Adipocyte (in vitro differentiated cells): ENCODE measurements around the gene DMBX1.

Source experiments
- DNase-seq: peaks from one replicate; pipeline ENCODE4 v3.0.0-alpha.2; 2015; ENCODE audit warnings: low read depth
- H3K27me3 ChIP-seq: replicated peaks from 2 replicates; pipeline ENCODE4 v1.7.0; 2013; ENCODE audit warnings: mild to moderate bottlenecking, low read length, moderate library complexity; ENCODE audit not compliant: control insufficient read depth, insufficient read depth
- H3K36me3 ChIP-seq: 2 replicates; pipeline ENCODE4 v1.7.0; 2013; ENCODE audit warnings: low read length, mild to moderate bottlenecking, moderate library complexity; ENCODE audit not compliant: control insufficient read depth, insufficient read depth, severe bottlenecking
- H3K4me1 ChIP-seq: 2 replicates; pipeline ENCODE4 v1.7.0; 2013; ENCODE audit warnings: mild to moderate bottlenecking, low read length, moderate library complexity; ENCODE audit not compliant: control insufficient read depth, insufficient read depth
- H3K4me3 ChIP-seq: 2 replicates; pipeline ENCODE4 v1.7.0; 2013; ENCODE audit warnings: mild to moderate bottlenecking, low read length, moderate library complexity
- H3K9ac ChIP-seq: 2 replicates; pipeline ENCODE4 v1.7.0; 2013; ENCODE audit warnings: mild to moderate bottlenecking, low read length, moderate library complexity
- H3K9me3 ChIP-seq: 2 replicates; pipeline ENCODE4 v1.7.0; 2013; ENCODE audit warnings: mild to moderate bottlenecking, low read length, moderate library complexity; ENCODE audit not compliant: control insufficient read depth

The DMBX1 gene

GRCh38 chr1:46450160-46450517 lies 39.5 kb upstream of the DMBX1 start:
- H3K36me3 ChIP-seq = no peaks in the 10 kb centered on the region
- H3K4me1 ChIP-seq = no peaks in the 10 kb centered on the region
- DNase-seq = no peak
- peaks cover 95% of the 10 kb centered on the region for H3K27me3 ChIP-seq
- H3K4me3 ChIP-seq = no peak overlapping the region
- H3K9ac ChIP-seq = no peak overlapping the region
- no peaks in the 10 kb centered on the region for H3K9me3 ChIP-seq

DNA sequence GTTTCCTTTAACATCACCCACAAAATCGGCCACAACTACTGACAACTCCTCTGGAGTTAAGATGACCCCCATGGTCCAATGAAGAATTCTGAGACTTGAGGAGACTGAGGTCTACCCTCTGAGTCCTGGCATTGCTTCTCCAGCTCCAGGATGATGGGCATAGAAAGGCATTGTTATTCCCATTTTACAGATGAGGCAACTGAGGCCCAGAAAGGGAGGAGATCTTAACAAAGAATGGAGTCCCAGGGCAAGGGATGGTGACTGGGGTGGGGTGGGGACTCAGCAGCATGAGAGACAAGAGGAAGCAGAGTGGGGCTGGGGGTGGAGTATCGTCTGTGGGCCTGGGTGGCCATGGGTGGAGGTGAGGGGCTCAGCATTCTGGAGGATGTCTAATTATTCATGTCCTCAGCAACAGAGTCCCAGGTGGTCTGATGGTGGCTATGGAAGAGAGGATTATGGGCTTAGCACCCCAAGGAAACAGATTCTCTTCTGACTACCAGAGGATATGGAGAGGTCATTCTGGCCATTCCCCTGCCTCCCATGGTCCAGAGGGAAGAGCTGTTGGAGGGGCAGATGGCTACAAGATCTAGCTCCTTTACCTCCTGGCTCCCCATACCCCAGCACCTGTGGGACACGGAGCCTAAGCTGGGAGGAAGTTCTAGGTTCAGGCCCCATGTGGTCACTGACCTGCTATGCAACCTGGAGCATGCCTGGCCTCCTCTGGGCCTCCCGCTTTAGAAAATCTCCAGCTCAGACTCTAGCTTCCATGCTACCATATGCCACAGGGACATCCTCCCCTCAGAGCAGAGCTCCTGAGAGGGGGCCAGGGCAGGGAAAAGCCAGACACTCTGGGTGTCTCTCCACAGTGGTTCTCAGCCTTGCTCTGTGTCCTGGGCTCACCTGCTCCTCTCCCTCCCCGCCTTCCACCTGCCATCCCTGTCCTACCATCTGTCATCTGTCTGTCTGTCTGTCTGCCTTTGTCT lies 37.4 kb upstream of the DMBX1 start:
- DNase-seq = no peak
- peaks cover 86% of the 10 kb centered on the region for H3K27me3 ChIP-seq
- H3K4me3 ChIP-seq = no peak overlapping the region
- H3K9me3 ChIP-seq = no peaks in the 10 kb centered on the region
- no peak overlapping the region for H3K9ac ChIP-seq
- H3K36me3 ChIP-seq = no peaks in the 10 kb centered on the region
- H3K4me1 ChIP-seq = no peaks in the 10 kb centered on the region

DNA sequence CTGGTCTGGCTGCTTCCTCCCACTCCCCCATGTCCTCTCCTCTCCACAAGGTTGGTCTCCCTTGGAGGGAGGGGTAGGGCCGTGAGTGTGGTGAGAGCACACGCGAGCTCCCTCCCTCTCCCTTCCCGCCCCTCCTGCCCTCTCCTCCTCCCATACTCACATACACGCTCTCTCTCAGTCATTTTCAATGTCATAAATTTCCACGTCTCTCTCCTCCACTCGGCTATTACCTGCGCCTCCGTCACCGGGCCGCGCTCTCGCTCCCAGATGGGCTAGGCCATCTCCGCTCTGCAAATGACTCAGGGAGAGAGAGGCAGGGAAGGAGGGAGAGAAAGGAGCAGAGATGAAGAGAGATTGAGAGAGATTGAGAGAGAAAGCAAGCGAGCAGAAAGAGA lies 36.7 kb upstream of the DMBX1 start:
- no peak overlapping the region for H3K4me3 ChIP-seq
- H3K4me1 ChIP-seq = no peaks in the 10 kb centered on the region
- no peaks in the 10 kb centered on the region for H3K9me3 ChIP-seq
- H3K9ac ChIP-seq = no peak overlapping the region
- peaks cover 85% of the 10 kb centered on the region for H3K27me3 ChIP-seq
- no peaks in the 10 kb centered on the region for H3K36me3 ChIP-seq
- no peak for DNase-seq

- Histone ChIP-seq H3K36me3 (no peaks in the 10 kb centered on the region), H3K4me1 (no peaks in the 10 kb centered on the region), H3K9me3 (no peaks in the 10 kb centered on the region), H3K27me3 (peaks cover 86% of the 10 kb centered on the region), H3K4me3 (no peak overlapping the region), H3K9ac (no peak overlapping the region)
- DNase-seq = no peak
Observed at GRCh38 chr1:46453449-46453848, 36.2 kb upstream of the DMBX1 start.

DNA sequence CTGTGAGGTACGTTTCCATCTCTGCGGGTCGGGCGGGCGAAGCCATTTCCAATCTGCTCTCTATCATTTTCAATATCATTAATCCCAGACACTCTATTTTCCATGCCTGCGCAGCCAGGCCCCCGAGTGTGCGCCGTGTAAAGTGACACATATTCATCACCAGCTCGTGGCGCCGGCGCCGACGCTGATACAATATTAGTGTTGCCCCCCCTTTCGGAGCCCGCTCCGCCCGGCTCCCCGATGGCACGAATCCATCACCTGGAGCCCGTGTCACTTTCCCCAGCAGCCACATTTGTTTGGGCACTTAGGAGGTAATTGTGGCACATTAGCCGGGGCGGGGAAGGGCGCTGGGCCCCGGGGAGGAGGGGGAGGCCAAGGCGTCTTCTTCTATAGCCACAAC lies 33.7 kb upstream of the DMBX1 start:
- H3K36me3 ChIP-seq = no peaks in the 10 kb centered on the region
- H3K27me3 ChIP-seq = peaks cover 86% of the 10 kb centered on the region
- H3K9ac ChIP-seq = no peak overlapping the region
- no peaks in the 10 kb centered on the region for H3K9me3 ChIP-seq
- H3K4me1 ChIP-seq = no peaks in the 10 kb centered on the region
- DNase-seq = no peak
- no peak overlapping the region for H3K4me3 ChIP-seq

DNA sequence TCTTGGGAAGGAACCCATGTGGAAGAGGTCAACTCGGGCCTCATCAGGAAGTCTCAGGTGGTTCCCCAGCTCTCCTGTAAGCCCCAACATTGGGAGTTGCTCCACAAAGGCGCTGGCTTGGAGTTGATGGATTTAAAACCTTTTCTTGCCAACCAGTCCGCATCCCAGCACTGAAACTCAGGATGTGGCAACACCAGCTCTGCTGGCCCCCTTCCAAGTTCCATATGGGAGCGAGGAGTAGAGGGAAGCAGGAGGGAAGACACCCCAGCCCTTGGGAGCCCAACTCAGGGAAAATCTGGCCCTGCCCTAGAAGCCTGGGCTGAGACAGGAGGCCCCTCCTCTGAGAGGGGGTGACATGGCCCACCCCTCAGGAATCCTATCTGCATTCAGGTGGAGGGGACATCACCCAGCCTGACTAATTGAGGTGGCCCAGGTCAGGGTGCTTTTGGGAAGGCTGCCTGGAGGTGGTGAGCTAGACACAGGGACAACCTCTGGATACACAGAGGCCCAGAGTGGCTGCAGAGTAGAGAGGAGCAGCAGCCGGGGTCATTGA lies 33.1 kb upstream of the DMBX1 start:
- H3K4me1 ChIP-seq = no peaks in the 10 kb centered on the region
- H3K9ac ChIP-seq = no peak overlapping the region
- H3K36me3 ChIP-seq = no peaks in the 10 kb centered on the region
- H3K4me3 ChIP-seq = no peak overlapping the region
- DNase-seq = no peak
- no peaks in the 10 kb centered on the region for H3K9me3 ChIP-seq
- peaks cover 85% of the 10 kb centered on the region for H3K27me3 ChIP-seq

DNA sequence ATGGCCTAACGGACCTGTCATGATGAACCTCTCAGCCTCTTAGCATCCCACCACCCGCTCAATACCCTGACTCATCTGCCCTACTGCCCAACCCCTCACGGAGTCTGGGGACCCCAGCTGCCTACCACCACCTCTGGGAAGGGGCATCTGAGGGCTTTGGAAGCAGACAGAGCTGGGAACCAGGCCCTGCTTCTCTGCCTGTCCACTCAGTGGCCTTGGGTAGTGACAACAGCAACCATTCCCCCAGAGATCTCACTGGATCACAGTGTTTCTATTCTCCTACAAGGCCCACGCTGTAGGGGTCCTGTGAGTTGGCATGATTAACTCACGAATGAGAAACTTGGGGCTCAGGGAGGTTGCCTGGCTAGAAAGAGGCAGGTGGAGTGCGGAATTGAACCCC lies 32.5 kb upstream of the DMBX1 start:
- Histone ChIP-seq H3K9me3 (no peaks in the 10 kb centered on the region), H3K9ac (no peak overlapping the region), H3K36me3 (no peaks in the 10 kb centered on the region), H3K4me3 (no peak overlapping the region), H3K27me3 (peaks cover 85% of the 10 kb centered on the region), H3K4me1 (no peaks in the 10 kb centered on the region)
- no peak for DNase-seq

GRCh38 chr1:46458190-46458589 lies 31.4 kb upstream of the DMBX1 start:
- peaks cover 81% of the 10 kb centered on the region for H3K27me3 ChIP-seq
- no peak overlapping the region for H3K4me3 ChIP-seq
- no peak for DNase-seq
- H3K36me3 ChIP-seq = no peaks in the 10 kb centered on the region
- H3K4me1 ChIP-seq = no peaks in the 10 kb centered on the region
- H3K9me3 ChIP-seq = no peaks in the 10 kb centered on the region
- no peak overlapping the region for H3K9ac ChIP-seq

- Histone ChIP-seq H3K4me3 (no peak overlapping the region), H3K4me1 (no peaks in the 10 kb centered on the region)
Observed at GRCh38 chr1:46458846-46459245, 30.8 kb upstream of the DMBX1 start.

GRCh38 chr1:46459315-46459714 lies 30.3 kb upstream of the DMBX1 start:
- Histone ChIP-seq H3K27me3 (peaks cover 77% of the 10 kb centered on the region), H3K4me3 (no peak overlapping the region), H3K9me3 (no peaks in the 10 kb centered on the region), H3K9ac (no peak overlapping the region), H3K4me1 (no peaks in the 10 kb centered on the region), H3K36me3 (no peaks in the 10 kb centered on the region)
- DNase-seq = no peak

More at GRCh38 chr1:46458846-46459245, 30.8 kb upstream of the DMBX1 start:
- Histone ChIP-seq H3K27me3 (peaks cover 77% of the 10 kb centered on the region), H3K9me3 (no peaks in the 10 kb centered on the region), H3K9ac (no peak overlapping the region), H3K36me3 (no peaks in the 10 kb centered on the region)
- no peak for DNase-seq

DNA sequence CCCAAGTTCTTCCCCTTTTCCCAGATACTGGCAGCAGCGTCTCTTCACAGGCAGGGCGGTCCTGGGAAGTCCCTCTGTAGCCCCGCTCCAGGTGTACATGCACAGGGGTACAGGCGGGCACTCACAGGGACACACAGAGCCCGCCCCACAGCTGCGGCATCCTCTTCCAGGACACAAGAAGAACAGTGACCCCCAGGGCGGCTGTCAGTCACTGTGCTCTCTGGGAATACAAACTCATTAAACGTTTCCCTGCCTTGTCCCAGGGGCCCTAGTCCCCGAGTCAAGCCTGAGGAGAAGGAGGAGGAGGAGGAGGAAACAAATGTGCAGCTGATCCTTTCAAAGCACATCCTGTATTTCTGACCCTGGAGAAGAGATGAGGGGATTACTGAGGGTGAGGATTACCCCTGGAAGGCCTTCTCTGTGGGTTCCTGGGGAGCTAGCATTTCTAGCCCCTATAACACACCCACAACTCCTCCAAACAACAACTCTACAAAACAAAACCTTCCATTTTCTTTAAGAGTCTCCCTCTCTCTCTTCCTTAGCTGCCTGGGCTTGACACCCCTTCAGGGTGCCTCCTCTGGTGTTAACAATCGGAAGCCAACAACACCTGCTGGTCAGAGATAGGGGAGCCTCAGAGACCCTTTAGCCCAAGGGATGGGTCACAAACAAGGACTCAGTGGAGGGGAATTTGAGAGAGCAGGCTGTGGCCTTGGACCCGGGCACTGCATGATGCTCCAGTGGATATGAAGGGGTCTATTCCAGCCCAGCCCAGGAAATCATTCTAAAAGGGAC lies 28.4 kb upstream of the DMBX1 start:
- H3K4me1 ChIP-seq = no peaks in the 10 kb centered on the region

More for the DNA sequence above, 28.4 kb upstream of the DMBX1 start:
- no peak for DNase-seq
- Histone ChIP-seq H3K27me3 (peaks cover 76% of the 10 kb centered on the region), H3K4me3 (no peak overlapping the region), H3K9me3 (no peaks in the 10 kb centered on the region), H3K36me3 (no peaks in the 10 kb centered on the region), H3K9ac (no peak overlapping the region)
